ENCODE data around the gene FAM200B. TPM values are rescaled to one million over a fixed set of nuclear protein-coding genes. Genes with fewer than 3 reads are reported as not detected.
A peak's percentile ranks its signal among the peaks of the same experiment; 100 is the strongest.

Gene FAM200B
- total RNA-seq: 29.1 TPM
- long read RNA-seq, full-length matches to known transcripts: 14 of 17 reads
- long read RNA-seq, partial matches to known transcripts: 1 of 17 reads
- long read RNA-seq, other reads (novel, unspliced or antisense): 2 of 17 reads

DNA sequence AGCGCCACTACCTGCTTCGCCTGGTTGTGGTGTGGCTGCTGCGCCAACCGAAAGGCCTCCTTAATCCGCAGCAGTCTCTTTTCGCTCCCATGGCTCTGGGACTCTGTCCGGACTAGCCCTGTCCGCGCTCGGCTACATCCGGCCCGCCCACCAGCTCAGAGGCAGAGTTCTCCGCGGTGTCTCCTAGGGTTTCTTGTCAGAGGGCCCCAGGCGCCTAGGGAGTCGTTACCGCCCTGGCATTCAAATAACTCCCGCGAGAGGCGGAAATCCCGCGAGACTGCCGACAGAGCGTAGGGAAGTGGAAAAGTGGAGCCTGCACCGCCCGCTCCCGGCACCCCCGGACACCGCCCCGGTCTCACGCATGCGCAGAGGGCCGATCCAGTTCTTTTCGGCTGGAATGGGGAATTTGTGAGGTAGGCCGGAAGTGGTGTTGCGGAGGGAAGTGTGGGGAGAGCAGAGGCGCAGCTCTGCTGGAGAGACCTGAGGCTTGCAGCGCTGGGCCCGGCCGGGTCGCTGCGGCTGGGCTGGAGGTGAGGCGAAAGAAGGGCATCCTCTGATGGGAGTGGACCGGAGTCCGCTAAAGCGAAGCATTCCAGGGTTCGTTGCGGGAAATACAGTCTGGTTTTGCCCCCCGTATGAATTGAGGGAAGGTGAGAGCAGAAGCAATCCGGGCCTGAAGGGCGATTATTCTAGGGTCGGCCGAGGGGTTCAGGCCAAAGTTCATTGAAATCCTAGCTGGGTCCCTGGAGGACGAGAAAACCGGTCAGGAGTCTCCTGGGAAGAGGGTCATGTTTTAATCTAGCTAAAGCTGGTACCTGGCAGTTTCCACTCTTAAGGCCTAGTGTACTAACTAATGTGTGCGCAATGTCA is at the start of gene FAM200B:
FAM200B (plus strand) TSS at position 456 of the 870 bp plus-strand sequence. CDS start 5,151 bp downstream, outside the sequence.
- Histone ChIP-seq H3K27me3 (ENCODE audit: low read depth) (no peaks in the 10 kb centered on the region), H3K4me1 (peaks cover 39% of the 10 kb centered on the region), H3K9me3 (replicated peaks) (no peaks in the 10 kb centered on the region), H3K36me3 (peaks cover 16% of the 10 kb centered on the region), H3K4me3 (peak within 1 kb of the TSS; percentile 89), H3K27ac (replicated peaks) (peak within 1 kb of the TSS; percentile 95)
- TF ChIP-seq, protein P1, sequence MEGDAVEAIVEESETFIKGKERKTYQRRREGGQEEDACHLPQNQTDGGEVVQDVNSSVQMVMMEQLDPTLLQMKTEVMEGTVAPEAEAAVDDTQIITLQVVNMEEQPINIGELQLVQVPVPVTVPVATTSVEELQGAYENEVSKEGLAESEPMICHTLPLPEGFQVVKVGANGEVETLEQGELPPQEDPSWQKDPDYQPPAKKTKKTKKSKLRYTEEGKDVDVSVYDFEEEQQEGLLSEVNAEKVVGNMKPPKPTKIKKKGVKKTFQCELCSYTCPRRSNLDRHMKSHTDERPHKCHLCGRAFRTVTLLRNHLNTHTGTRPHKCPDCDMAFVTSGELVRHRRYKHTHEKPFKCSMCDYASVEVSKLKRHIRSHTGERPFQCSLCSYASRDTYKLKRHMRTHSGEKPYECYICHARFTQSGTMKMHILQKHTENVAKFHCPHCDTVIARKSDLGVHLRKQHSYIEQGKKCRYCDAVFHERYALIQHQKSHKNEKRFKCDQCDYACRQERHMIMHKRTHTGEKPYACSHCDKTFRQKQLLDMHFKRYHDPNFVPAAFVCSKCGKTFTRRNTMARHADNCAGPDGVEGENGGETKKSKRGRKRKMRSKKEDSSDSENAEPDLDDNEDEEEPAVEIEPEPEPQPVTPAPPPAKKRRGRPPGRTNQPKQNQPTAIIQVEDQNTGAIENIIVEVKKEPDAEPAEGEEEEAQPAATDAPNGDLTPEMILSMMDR (IDR thresholded peaks at IDR 0.05; ENCODE audit: borderline replicate concordance): peak; percentile 49
- intact Hi-C loops (cut with micrococcal nuclease): no loop called here
- peak; percentile 99 for DNase-seq

DNA sequence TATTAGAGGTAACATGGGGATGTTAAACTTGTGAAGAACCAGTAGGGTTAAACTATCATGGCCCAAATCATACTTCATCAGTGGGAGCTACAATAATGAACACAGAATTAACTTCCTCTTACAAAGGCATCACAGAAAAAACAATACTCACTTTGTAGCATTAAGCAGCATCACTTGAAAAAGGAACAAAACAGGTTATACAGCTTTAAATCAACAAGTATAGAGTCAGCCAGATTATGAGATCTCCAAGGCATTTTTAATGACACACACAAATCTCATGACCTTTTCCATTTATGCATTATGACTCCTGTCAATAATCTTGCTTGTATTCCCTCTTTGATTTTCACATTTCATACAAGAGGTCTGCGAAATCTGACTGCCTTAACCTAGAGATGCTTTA is 44.8 kb upstream of the FAM200B start:
- no peaks in the 10 kb centered on the region for H3K27me3 ChIP-seq (ENCODE audit: low read depth)
- DNase-seq: no peak
- H3K4me1 ChIP-seq: peaks cover 9% of the 10 kb centered on the region
- no peak overlapping the region for H3K27ac ChIP-seq (replicated peaks)
- TF ChIP-seq, protein P1 (IDR thresholded peaks at IDR 0.05; ENCODE audit: borderline replicate concordance): no peak
- no peak overlapping the region for H3K4me3 ChIP-seq
- H3K9me3 ChIP-seq (replicated peaks): no peaks in the 10 kb centered on the region
- intact Hi-C loops (cut with micrococcal nuclease): no loop called here
- peaks cover 95% of the 10 kb centered on the region for H3K36me3 ChIP-seq

- Histone ChIP-seq H3K9me3 (replicated peaks) (no peaks in the 10 kb centered on the region), H3K36me3 (peaks cover 80% of the 10 kb centered on the region), H3K4me3 (no peak overlapping the region), H3K27me3 (ENCODE audit: low read depth) (no peaks in the 10 kb centered on the region), H3K27ac (replicated peaks) (no peak overlapping the region), H3K4me1 (peaks cover 9% of the 10 kb centered on the region)
- no peak for DNase-seq
- TF ChIP-seq, protein P1 (IDR thresholded peaks at IDR 0.05; ENCODE audit: borderline replicate concordance): no peak
- intact Hi-C loops (cut with micrococcal nuclease): no loop called here
Measured at GRCh38 chr4:15638418-15638817, 43.2 kb upstream of the FAM200B start.

GRCh38 chr4:15648600-15648999 is 33.0 kb upstream of the FAM200B start:
- intact Hi-C loops (cut with micrococcal nuclease): loop anchor here (10.0 kb wide), 1 partner anchor 154 kb away; no protein-coding TSS in a partner anchor
- Histone ChIP-seq H3K4me3 (no peak overlapping the region), H3K36me3 (no peaks in the 10 kb centered on the region), H3K4me1 (peaks cover 97% of the 10 kb centered on the region), H3K27me3 (ENCODE audit: low read depth) (no peaks in the 10 kb centered on the region), H3K27ac (replicated peaks) (no peak overlapping the region), H3K9me3 (replicated peaks) (no peaks in the 10 kb centered on the region)
- DNase-seq: no peak
- TF ChIP-seq, protein P1 (IDR thresholded peaks at IDR 0.05; ENCODE audit: borderline replicate concordance): no peak

- intact Hi-C loops (cut with micrococcal nuclease): loop anchor here (10.0 kb wide), 1 partner anchor 155 kb away; no protein-coding TSS in a partner anchor
- DNase-seq: no peak
- H3K4me3 ChIP-seq: no peak overlapping the region
- no peaks in the 10 kb centered on the region for H3K36me3 ChIP-seq
- no peaks in the 10 kb centered on the region for H3K9me3 ChIP-seq (replicated peaks)
- H3K27me3 ChIP-seq (ENCODE audit: low read depth): no peaks in the 10 kb centered on the region
- peaks cover 98% of the 10 kb centered on the region for H3K4me1 ChIP-seq
- H3K27ac ChIP-seq (replicated peaks): peak overlapping the region; percentile 99
- TF ChIP-seq, protein P1 (IDR thresholded peaks at IDR 0.05; ENCODE audit: borderline replicate concordance): peak; percentile 73
Measured at GRCh38 chr4:15649914-15650545, 31.6 kb upstream of the FAM200B start.

All from left ventricle myocardium inferior (tissue), 1 donor.